ENCODE results near the gene BUD23. TPM values are rescaled to one million over a fixed set of nuclear protein-coding genes. Genes with fewer than 3 reads are reported as not detected.

BUD23 gene
- total RNA-seq, 1 experiment from 2014 or later: 204 TPM

- in situ Hi-C loops (cut with HindIII; ENCODE audit: low sequenced_read_pairs): no loop called here
- no peak for DNase-seq (ENCODE audit: low spot score)
Observed at GRCh38 chr7:73737491-73738219, 54.3 kb downstream of the BUD23 start.

GRCh38 chr7:73738220-73738611 lies 54.8 kb downstream of the BUD23 start:
- DNase-seq (ENCODE audit: low spot score): peak; percentile 52
- in situ Hi-C loops (cut with HindIII; ENCODE audit: low sequenced_read_pairs): no loop called here

GRCh38 chr7:73738612-73739386 lies 55.4 kb downstream of the BUD23 start, which contains the start of gene ABHD11:
TSS of gene ABHD11 (minus strand) at chr7:73738802. CDS start at chr7:73738770, 32 bp downstream.
- in situ Hi-C loops (cut with HindIII; ENCODE audit: low sequenced_read_pairs): no loop called here
- DNase-seq (ENCODE audit: low spot score): peak; percentile 99

- no peak for DNase-seq (ENCODE audit: low spot score)
- in situ Hi-C loops (cut with HindIII; ENCODE audit: low sequenced_read_pairs): no loop called here
Observed at GRCh38 chr7:73739387-73739767, 56.0 kb downstream of the BUD23 start.

GRCh38 chr7:73740212-73740611 lies 56.8 kb downstream of the BUD23 start:
- in situ Hi-C loops (cut with HindIII; ENCODE audit: low sequenced_read_pairs): no loop called here
- DNase-seq (ENCODE audit: low spot score): no peak

- DNase-seq (ENCODE audit: low spot score): no peak
- in situ Hi-C loops (cut with HindIII; ENCODE audit: low sequenced_read_pairs): no loop called here
Observed at GRCh38 chr7:73740771-73741170, 57.4 kb downstream of the BUD23 start.

- no peak for DNase-seq (ENCODE audit: low spot score)
- in situ Hi-C loops (cut with HindIII; ENCODE audit: low sequenced_read_pairs): no loop called here
Observed at GRCh38 chr7:73741600-73741999, 58.2 kb downstream of the BUD23 start.

GRCh38 chr7:73742338-73742752 lies 58.9 kb downstream of the BUD23 start:
- in situ Hi-C loops (cut with HindIII; ENCODE audit: low sequenced_read_pairs): no loop called here
- DNase-seq (ENCODE audit: low spot score): no peak

- DNase-seq (ENCODE audit: low spot score): peak; percentile 91
- in situ Hi-C loops (cut with HindIII; ENCODE audit: low sequenced_read_pairs): no loop called here
Observed at GRCh38 chr7:73742753-73743641, 59.6 kb downstream of the BUD23 start.

GRCh38 chr7:73746378-73746777 lies 63.0 kb downstream of the BUD23 start:
- DNase-seq (ENCODE audit: low spot score): peak; percentile 98
- in situ Hi-C loops (cut with HindIII; ENCODE audit: low sequenced_read_pairs): no loop called here

Other genes starting within 250 kb of the BUD23 start
- not detected in 2 replicates for gene FZD9, start 249.8 kb upstream of the BUD23 start, total RNA-seq (2014; rRNA removed; shearing (Covaris generic))
- gene BAZ1B, start 161.3 kb upstream of the BUD23 start, total RNA-seq (2014; rRNA removed; shearing (Covaris generic)): 69.2 and 90.1 TPM in 2 replicates
- gene BCL7B, start 125.9 kb upstream of the BUD23 start, total RNA-seq (2014; rRNA removed; shearing (Covaris generic)): 43.6 and 57.5 TPM in 2 replicates
- gene TBL2, start 105.0 kb upstream of the BUD23 start, total RNA-seq (2014; rRNA removed; shearing (Covaris generic)): 108 and 114 TPM in 2 replicates
- not detected in 2 replicates for gene MLXIPL, start 59.1 kb upstream of the BUD23 start, total RNA-seq (2014; rRNA removed; shearing (Covaris generic))
- gene VPS37D, start 15.8 kb upstream of the BUD23 start, total RNA-seq (2014; rRNA removed; shearing (Covaris generic)): 8.3 and 9.8 TPM in 2 replicates
- 12.4 and 19.6 TPM in 2 replicates for gene DNAJC30, start 144 bp upstream of the BUD23 start, total RNA-seq (2014; rRNA removed; shearing (Covaris generic))
- gene STX1A, start 36.1 kb downstream of the BUD23 start, total RNA-seq (2014; rRNA removed; shearing (Covaris generic)): 2.5 and 6.5 TPM in 2 replicates
- gene ABHD11, start 55.2 kb downstream of the BUD23 start, total RNA-seq (2014; rRNA removed; shearing (Covaris generic)): 34.2 and 41.1 TPM in 2 replicates
- not detected in 2 replicates for gene CLDN3, start 86.7 kb downstream of the BUD23 start, total RNA-seq (2014; rRNA removed; shearing (Covaris generic))
- gene CLDN4, start 147.4 kb downstream of the BUD23 start, total RNA-seq (2014; rRNA removed; shearing (Covaris generic)): 1.6 and 2.8 TPM in 2 replicates
- gene METTL27, start 158.9 kb downstream of the BUD23 start, total RNA-seq (2014; rRNA removed; shearing (Covaris generic)): not detected in 2 replicates
- not detected in 2 replicates for gene TMEM270, start 177.6 kb downstream of the BUD23 start, total RNA-seq (2014; rRNA removed; shearing (Covaris generic))